HG03280 (cell line): ENCODE data around the gene SPATA25.
A peak's percentile ranks its signal among the peaks of the same experiment; 100 is the strongest.
"Not testable (repeated sequence)": the region's sequence is repeated elsewhere in the genome, so short reads cannot be mapped to it uniquely, and the experiment has no call there.

Source experiments
- ATAC-seq: cut with Tn5 transposase; IDR thresholded peaks from one replicate; pipeline ENCODE4 v1.9.1; 2021; ENCODE audit warnings: mild to moderate bottlenecking, moderate library complexity; ENCODE audit not compliant: unreplicated experiment

Gene SPATA25, protein sequence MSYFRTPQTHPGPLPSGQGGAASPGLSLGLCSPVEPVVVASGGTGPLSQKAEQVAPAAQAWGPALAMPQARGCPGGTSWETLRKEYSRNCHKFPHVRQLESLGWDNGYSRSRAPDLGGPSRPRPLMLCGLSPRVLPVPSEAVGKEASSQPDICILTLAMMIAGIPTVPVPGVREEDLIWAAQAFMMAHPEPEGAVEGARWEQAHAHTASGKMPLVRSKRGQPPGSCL

DNA sequence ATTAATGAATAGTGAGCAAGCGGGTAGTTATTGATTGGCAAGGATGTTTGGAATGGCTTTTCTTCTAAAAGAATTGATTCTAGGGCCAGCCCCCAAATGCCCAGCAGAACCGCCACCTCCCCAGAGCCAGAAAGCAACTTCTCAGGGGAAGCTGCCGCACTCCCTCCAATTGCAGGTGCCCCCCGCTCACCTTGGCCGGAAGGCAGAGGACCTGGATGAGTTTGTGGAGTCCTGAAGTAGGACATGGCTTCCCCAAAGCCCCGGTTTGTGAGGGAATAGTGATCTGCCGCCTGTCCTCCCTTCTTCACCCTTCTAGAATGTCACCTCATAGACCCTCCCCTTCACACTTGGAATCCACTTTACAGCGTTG is at the start of gene SPATA25:
SPATA25 (minus strand) TSS at position 277 of the 370 bp plus-strand sequence; CDS start at position 245, 32 bp downstream.
- ATAC-seq: no peak

DNA sequence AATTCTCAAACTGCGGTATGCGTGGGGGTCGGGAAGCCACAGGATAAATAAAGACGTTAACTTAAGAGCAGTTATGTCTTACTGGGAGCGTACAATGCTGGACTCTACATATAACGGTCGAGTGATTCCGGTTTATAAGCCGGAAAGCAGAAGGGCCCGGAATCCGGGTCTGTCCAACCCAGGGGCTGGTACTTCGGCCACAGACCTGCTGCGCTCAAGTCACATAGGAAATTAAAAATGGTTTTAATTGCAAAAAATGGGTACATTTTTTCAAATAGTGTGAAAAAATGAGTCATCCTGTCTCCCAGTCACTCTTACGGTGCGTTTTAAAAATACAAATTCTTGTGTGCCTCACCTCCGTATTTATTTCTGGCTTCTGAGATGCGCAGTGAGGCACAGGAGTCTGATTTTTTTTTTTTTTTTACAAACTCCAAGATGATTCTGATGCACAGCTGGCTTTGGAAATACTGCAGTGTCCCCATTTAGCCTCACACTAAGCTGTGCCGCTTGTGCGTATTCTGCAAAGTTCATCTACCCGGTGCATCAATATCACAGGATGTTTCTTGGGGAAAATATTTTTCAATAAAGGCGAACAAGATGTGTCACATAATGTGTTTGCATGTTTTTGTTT is 48.1 kb upstream of the SPATA25 start:
- ATAC-seq: peak; percentile 14

DNA sequence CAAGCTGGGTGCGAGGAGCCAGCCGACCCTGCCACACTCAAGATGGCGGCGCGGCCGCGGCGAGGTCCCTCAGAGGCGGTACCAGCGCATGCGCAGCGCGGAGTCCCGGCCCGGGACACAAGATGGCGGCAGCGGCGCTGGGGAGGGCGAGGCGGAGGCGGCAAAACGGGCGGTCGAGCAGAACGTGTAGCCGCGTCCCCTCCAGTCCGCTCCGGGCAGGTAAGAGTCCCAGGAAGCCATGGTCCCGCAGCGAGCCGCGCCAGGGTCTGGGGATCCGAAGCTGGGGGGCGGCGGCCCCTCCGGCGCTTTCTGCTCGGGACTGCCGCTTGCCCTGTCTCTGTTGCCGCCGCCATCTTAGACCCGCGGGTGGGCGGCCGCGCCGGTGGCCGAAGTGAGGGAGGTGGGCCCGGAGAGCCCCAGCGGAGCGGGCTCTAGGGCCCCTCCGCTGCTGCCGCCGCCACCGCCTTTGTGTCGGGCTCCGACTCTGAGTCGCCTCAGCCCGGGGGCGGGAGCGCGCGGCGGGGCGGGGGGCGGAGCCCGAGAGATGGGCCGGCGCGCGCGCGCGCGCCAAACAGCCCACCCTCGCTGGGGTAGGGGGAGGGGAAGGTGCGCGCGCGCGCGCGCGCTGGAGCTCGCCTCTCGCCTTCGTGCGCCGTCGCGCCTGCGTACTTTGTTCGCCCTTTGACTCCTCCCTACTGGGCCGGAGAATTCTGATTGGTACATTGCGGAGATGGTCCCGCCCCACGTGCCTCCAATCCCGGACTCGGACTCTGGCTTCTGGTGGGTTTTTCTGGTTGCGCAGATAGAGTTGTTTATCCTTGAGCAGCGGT is 47.4 kb upstream of the SPATA25 start, which contains the start of gene PCIF1:
PCIF1 (plus strand) TSS at position 98 of the 830 bp plus-strand sequence. CDS start 4,317 bp downstream, outside the sequence.
- peak; percentile 81 for ATAC-seq

DNA sequence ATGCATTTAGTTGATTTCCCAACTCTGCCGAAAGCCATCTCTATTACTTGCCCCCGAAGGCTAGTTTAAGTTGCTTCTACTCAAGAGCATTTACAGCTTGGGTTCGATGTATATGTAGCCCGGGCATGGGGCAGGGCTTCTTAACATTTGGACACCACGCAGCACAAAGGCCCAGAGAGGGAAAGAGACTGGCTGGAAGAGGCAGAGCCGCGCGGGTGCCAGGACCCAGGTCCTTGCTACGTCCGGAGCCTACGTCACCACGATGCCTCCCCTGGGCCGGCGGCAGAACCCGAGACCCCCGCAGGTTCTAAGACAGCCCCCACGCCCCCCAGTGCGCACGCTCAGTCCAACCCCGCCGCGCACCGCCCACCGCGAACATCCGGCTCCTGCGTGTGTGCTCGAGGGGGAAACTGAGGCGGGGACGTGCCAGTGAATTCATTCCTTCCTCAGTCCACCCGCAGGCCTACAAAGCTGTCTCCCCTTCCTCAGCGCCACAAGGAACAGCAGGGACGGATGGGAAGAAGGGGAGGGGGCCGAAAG is 46.7 kb upstream of the SPATA25 start:
- ATAC-seq: peak; percentile 1

DNA sequence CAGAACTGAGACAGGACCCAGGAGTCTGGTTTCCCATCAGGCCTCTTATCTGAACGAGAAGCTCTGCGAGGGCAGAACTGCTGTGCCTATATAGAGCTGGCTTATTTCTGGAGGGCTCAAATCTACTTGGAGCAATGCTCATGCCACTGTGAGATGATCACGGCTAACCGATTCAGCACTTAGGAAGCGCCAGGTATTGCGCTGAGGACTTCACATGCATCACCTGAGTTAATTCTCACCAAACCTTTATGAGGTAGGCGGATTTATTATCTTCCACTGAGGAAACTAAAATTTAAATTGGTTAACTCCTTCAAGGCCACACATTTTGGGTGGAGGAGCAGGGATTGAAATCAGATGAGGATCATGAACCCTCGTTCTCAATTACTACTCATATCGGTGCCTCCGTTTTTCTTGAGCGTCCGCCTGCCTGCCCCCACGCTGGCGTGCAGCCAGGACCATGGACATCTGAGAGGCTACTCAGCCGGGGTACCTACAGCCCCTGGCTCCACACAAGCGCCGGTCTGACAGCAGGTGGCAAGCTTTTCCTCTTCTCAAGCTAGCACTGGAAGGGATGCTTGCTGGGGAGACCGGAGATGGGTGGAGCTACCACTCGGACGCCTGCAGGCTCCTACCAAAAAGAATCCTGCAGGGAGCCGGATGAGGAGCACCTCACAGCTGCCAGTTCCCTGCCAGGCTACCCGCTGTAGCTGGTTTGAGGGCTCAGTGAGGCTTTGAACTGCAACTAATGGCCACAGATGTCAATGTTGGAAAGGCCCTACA is 46.0 kb upstream of the SPATA25 start:
- no peak for ATAC-seq

DNA sequence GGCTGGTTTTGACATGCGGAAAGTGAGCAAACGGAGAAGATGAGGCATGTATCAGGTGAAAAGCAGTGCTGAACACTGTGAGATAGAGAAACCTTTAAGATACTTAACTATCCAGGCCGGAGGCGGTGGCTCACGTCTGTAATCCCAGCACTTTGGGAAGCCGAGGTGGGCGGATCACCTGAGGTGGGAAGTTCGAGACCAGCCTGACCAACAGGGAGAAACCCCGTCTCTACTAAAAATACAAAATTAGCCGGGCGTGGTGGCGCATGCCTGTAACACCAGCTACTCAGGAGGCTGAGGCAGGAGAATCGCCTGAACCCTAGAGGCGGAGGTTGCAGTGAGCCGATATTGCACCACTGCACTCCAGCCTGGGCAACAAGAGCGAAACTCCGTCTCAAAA is 44.3 kb upstream of the SPATA25 start:
- ATAC-seq: not testable (repeated sequence)

DNA sequence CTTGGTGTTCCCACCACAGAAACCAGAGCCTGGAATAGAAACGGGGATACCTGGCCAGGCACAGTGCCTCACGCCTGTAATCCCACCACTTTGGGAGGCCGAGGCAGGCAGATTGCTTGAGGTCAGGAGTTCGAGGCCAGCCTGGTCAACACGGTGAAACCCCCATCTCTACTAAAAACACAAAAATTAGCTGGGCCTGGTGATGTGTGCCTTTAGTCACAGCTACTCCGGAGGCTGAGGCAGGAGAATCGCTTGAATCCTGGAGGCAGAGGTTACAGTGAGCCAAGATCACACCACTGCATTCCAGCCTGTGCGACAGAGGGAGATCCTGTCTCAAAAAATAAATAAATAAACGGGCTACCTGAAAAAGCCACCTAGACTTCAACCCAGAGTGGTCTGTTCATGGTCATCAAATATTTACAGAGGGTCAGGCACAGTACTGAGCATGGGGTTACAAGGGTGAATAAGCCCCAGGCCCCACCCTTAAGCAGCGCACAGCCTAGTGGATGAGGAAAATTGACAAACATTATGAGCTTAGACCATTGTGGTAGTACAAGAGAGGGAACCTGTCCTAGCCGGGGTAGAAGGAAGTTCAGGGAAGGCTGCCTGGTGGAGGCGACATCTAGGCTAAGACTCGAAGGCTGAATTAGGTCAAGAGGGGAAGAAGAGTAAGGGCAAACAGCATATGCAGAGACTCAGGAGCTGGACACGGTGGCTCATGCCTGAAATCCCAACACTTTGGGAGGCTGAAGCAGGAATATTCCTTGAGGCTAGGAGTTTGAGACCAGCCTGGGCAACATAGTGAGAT is 39.9 kb upstream of the SPATA25 start:
- ATAC-seq: no peak

DNA sequence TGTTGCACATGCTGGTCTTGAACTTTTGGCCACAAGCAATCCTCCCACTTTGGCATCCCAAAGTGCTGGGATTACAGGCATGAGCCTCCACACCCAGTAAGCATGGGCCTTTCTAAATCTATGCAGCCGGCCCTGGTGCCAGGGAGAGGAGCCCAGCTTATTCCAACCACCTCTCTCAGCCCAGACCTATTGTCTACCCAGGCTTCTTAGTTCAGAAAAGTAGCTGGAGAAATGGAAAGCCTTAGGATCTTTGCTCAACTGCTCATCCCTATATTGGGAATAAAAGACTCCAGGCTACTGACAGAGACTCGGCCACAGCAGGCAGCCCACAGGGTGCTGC is 39.3 kb upstream of the SPATA25 start:
- ATAC-seq: no peak

DNA sequence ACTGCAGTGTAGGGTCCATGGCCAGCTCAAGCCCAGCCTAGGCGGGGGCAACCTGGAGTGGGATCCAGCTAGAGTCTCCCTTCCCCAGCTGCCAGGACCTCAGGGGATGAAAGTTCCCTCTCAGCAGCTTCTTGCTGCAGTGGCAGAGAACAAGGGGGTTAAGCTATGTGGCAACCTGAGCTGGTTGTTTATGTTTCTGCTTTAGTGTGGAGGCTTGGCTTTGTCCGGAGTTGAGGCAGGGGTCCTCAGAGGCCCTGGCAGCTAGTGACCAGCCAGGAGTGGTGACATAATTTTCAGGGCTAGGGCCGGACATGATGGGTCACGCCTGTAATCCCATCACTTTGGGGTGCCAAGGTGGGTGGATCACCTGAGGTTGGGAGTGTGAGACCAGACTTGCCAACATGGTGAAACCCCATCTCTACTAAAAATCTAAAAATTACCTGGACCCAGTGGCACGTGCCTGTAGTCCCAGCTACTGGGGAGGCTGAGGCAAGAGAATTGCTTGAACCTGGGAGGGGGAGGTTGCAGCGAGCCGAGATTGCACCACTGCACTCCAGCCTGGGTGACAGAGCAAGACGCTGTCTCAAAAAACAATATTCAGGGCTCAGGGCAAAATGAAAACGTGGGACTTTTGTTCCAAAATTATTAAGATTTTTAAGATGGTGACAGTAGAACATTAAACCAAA is 38.5 kb upstream of the SPATA25 start:
- ATAC-seq: no peak

DNA sequence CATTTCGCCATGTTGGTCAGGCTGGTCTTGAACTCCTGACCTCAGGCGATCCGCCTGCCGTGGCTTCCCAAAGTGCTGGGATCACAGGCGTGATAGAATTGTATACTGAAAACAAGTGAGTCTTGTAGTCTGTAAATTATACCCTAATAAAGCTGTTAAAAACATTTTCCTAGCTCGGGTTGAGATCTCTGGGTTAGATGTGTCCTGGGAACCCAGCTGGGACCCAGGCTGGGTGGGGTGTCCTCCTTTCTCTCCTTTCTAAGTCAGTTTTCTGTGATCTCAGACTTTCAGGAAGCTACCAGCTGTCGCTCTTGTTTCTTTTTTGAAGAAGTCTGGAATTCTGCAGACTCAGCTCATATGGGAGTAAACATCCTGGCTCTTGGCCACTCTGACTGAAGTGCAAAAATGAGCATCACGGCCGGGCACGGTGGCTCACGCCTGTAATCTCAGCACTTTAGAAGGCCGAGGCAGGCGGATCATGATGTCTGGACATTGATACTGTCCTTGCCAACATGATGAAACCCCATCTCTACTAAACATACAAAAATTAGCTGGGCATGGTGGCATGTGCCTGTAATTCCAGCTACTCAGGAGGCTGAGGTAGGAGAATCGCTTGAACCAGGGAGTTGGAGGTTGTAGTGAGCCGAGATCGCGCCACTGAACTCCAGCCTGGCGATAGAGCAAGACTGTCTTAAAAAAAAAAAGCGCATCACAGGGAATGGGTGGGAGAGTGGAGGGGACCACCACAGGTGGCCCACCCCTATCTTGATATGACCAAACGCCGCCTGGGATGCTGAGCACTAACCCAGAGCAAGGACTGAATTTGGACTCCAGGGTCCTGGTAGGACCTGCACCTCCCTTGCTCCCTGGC is 37.2 kb upstream of the SPATA25 start:
- no peak for ATAC-seq

DNA sequence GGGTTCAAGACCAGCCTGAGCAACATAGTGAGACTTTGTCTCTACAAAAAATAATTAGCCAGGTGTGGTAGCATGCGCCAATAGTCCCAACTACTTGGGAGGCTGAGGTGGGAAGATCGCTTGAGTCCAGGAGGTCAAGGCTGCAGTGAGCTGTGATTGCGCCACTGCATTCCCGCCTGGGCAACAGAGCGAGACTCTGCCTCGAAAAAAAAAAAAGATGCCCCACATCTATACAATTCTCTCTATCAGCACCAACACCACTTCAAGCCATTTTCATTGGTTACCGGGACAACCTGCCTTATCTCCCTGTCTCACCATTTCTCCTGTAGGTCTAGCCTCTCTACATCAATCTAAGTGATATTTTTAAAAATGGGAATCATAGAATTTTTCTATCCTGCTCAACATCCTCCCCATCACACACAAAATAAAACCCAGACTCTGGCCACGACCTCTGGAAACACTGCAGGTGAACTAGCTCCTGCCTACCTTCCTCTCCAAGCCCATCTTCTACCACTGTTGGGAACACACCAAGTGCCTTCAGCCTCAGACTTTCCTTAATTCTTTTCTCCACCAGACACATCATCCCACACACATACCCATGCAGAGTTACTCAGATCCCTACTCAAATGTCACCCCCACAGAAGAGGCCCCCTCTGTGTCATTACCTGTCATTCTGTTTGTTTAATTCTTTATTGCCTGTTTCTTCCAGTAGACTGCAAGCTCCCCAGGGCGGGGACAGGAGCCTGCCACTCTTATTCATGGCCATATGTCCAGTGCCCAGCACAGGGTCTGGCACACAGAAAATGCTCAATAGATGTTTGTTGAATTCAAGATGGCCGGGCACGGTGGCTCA is 34.1 kb upstream of the SPATA25 start:
- no peak for ATAC-seq

DNA sequence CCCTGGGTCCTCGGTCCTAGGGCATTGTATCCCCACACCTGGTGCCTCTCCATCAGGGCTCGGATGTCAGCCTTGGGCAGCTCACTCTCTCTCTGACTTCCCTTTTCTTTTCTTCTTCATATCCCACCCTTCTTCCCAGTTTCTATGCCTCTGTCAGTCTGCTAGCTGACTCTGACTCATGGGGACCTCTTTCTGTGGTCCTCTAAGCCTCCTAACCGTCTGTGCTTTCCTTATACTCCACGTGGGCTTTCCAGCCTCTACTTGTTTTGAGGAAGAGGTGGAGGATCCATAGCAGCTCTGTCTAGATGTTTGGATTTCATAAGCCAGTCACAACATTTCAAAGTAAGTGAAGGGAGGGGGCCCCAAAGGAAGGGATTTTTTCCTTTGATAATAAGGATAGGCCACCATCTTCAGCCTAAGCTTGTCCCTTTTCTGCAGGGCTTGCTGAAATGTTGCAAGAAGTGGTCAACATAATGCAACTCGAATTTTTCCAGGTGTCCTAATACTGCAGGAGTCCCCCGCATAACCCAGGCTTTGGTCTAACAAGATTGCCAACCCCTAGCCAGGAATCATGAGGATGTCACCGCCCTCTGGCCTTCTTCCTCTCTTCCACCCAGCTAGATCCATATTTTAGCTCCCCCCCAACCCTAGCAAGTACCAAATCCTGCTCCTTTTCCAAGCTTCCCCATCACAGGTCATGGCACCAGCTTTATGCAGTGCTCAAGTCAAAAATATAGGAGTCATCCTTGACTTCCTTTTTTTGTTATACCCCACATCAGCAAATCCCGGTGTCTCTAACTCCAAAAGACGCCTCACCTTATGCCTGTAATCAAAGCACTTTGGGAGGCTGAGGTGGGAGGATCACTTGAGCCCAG is 33.3 kb upstream of the SPATA25 start:
- no peak for ATAC-seq

DNA sequence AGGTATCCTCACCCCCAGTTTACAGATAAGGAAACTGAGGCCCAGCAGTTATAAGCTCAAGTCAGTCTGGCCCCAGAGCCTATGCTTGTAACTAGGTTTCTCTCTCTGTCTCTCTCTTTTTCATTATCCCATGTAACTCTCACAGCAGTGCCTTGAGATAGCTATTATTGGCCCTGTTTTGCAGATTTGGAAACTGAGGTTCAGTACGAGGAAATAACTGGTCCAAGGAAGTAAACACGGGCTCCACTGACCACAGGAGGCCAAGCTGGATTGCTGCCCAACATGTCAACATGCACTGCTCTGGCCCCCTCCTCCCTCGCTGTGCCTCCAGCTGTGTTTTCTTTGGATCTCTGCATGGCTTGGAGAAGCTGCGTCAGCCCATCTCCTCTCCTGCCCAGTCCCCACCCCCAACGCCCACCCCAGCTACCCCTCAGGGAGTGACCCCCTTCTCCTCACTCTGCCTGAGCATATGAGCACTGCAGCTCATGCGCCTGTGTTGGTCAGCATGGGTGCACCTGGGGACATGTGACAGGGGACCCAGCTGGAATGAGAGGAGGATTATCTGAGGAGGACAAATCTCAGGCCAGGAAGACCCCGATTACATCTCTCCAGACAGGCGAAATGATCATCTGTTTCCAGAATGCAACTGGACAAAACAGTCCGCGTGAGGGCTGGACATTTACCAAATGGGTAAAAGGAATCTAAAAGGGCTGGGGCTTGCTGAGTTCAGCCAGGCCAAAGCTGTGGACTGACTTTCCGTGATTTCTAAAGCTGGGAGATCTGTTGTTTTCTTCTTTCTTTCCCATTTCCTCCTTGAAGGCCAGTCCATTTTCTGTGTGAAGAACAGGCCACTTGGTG is 32.3 kb upstream of the SPATA25 start:
- no peak for ATAC-seq

DNA sequence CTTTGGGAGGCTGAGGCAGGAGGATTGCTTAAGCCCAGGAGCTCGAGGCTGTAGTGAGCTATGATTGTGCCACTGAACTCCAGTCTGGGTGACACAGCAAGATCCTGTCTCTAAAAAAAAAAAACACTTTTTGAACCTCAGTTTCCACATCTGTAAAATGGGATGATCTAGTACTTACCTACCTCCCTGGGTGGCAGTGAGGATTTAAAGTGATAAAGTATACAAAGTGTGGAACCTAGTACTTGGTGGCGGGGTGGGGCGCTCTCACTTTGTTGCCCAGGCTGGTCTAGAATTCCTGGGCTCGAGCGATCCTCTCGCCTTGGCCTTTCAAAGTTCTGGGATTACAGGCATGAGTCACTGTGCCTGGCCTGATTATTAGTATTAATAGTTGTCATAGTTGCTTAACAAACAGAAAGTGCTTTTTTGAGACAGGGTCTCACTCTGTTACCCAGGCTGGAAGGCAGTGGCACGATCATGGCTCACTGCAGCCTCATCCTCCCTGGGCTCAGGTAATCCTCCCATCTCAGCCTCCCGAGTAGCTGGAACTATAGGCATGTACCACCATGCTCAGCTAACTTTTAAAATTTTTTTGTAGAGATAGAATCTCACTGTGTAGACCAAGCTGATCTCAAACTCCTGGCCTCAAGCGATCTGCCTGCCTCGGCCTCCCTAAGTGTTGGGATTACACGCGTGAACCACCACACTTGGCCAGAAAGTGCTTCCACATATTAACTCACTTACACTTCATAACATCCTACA is 31.5 kb upstream of the SPATA25 start:
- ATAC-seq: no peak

DNA sequence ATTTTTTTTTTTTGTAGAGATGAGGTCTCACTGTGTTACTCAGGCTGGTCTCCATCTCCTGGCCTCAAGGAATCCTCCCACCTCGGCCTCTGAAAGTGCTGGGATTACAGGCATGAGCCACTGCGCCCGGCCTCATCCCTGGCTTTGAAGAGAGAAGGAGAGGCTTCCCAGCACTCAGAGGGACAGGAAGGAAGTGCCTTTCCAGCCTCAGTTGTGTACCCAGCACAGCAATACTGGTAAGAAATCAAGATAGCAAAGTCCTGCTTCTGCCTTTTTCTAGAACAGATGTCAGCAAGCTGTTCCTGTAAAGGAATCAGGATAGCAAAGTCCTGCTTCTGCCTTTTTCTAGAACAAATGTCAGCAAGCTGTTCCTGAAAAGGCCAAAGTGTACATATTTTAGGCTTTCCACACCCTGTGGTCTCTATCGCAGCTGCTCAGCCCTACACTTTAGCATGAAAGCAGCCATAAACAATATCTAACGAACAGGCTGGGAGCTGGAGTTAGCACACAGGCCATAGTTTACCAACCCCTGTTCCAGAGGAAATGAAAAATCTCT is 30.8 kb upstream of the SPATA25 start:
- no peak for ATAC-seq
